Activated naive CD4-positive, alpha-beta T cell treated with anti-CD3 and anti-CD28 coated beads for 36 hours (primary cell): ENCODE data around the gene GULP1. TPM values are rescaled to one million over a fixed set of nuclear protein-coding genes. Genes with fewer than 3 reads are reported as not detected.

Source experiments
- CTCF ChIA-PET: fragments of 350-600 bp; sonication (Branson Sonifier 250); formaldehyde crosslinking; loops from one replicate; lab custom pipeline; 2021; ENCODE audit warnings: antibody characterized with exemption; lab: Charles Lee
- DNase-seq: peaks from one replicate; pipeline ENCODE4 v3.0.0-alpha.2; 2020
- H3K27ac Mint-ChIP-seq: one replicate; pipeline ENCODE4 v1.8.0; 2021; ENCODE audit warnings: mild to moderate bottlenecking, mixed read lengths
- H3K27me3 Mint-ChIP-seq: one replicate; pipeline ENCODE4 v1.8.0; 2021; ENCODE audit warnings: low read depth, mixed read lengths
- H3K36me3 Mint-ChIP-seq: one replicate; pipeline ENCODE4 v1.8.0; 2021; ENCODE audit warnings: low read depth, mixed read lengths
- H3K4me1 Mint-ChIP-seq: one replicate; pipeline ENCODE4 v1.8.0; 2021; ENCODE audit warnings: low read depth, mixed read lengths
- H3K4me3 Mint-ChIP-seq: one replicate; pipeline ENCODE4 v1.8.0; 2021; ENCODE audit warnings: mild to moderate bottlenecking, moderate library complexity, mixed read lengths
- H3K9me3 Mint-ChIP-seq: one replicate; pipeline ENCODE4 v1.8.0; 2021; ENCODE audit warnings: mixed read lengths
- intact Hi-C: fragments of 100-400 bp; cut with micrococcal nuclease; formaldehyde crosslinking; loops from one replicate; pipeline ENCODE4 v1.15.1; 2023
- total RNA-seq, 2 experiments: library from RNA; stranded (reverse); gene quantifications; one replicate each; pipeline ENCODE4 v1.2.3, GENCODE V29; 2021

The GULP1 gene
- total RNA-seq, 2 experiments from 2014 or later: not detected

- Mint-ChIP-seq H3K4me3 (no peak overlapping the region), H3K4me1 (no peaks in the 10 kb centered on the region), H3K36me3 (no peaks in the 10 kb centered on the region), H3K27me3 (no peaks in the 10 kb centered on the region), H3K27ac (no peak overlapping the region), H3K9me3 (no peaks in the 10 kb centered on the region)
- no peak for DNase-seq
- intact Hi-C loops: no loop called here
- CTCF ChIA-PET: no interaction called here
Observed at GRCh38 chr2:188481474-188481873, 189.8 kb downstream of the GULP1 start.

DNA sequence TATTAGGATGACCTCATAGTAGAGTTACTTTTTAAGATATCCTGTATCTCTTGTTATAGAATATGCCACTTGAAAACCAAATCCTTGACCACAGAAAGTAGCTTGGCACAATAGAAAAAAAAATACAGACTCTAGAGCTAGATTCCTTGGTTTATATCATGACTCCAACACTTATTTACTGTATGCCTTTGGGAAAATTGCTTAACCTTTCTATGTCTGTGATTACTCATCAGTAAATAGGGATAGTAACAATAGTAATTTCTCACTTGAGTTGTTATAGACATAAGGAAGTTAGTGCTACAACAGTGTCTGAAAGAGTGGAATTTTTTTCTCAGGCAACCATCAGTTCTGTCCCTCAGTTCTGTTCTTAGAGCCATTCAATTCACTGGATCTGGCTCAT lies 193.8 kb downstream of the GULP1 start:
- H3K36me3 Mint-ChIP-seq: no peaks in the 10 kb centered on the region
- H3K27ac Mint-ChIP-seq: no peak overlapping the region
- H3K4me1 Mint-ChIP-seq: no peaks in the 10 kb centered on the region

DNA sequence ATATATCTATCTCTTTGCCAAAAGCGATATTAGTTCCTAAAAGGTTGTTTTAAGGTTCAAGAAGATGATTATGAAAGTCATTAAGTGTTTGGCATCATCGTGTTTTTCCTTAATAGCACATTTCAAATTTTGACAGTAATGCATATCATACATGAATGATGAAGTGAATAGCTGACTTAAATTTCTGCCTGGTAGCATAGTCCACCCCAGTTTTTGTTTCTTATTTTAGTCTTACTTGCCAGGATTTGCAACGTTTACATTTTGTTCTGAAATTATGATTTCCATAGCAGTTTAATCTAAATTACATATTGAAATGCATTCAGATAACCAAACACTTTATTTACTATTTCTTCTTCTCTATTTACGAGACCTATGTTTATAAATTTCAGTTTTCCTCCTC lies 201.1 kb downstream of the GULP1 start:
- Mint-ChIP-seq H3K27me3 (peaks cover 8% of the 10 kb centered on the region), H3K4me1 (no peaks in the 10 kb centered on the region), H3K36me3 (no peaks in the 10 kb centered on the region), H3K9me3 (no peaks in the 10 kb centered on the region), H3K27ac (no peak overlapping the region), H3K4me3 (no peak overlapping the region)
- DNase-seq: no peak
- intact Hi-C loops: no loop called here
- CTCF ChIA-PET: no interaction called here

More for the DNA sequence above, 193.8 kb downstream of the GULP1 start:
- intact Hi-C loops: no loop called here
- CTCF ChIA-PET: no interaction called here
- Mint-ChIP-seq H3K27me3 (no peaks in the 10 kb centered on the region), H3K9me3 (no peaks in the 10 kb centered on the region), H3K4me3 (no peak overlapping the region)
- no peak for DNase-seq

DNA sequence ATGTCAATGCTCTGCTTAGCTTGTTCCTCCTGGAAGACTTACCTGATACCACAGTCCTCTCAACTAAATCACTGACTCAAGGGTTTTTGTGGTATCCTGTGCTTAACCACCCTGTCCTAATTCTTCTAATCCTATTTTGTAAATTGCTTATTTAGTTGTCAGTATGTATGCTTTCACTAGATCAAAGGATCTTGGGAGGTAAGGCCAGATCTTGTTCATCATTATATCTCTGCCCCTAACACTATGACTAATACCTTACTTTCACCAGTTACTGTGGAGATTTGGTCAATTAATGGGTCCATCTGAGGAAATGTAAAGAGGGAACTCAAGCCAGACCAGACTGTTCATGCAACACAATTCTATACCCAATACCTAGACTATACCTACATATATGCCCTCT lies 203.2 kb downstream of the GULP1 start:
- no peak overlapping the region for H3K4me3 Mint-ChIP-seq
- no peaks in the 10 kb centered on the region for H3K36me3 Mint-ChIP-seq
- CTCF ChIA-PET: no interaction called here
- H3K4me1 Mint-ChIP-seq: no peaks in the 10 kb centered on the region
- DNase-seq: no peak
- H3K9me3 Mint-ChIP-seq: no peaks in the 10 kb centered on the region
- H3K27me3 Mint-ChIP-seq: peaks cover 8% of the 10 kb centered on the region
- no peak overlapping the region for H3K27ac Mint-ChIP-seq
- intact Hi-C loops: no loop called here

- Mint-ChIP-seq H3K36me3 (no peaks in the 10 kb centered on the region), H3K4me3 (no peak overlapping the region), H3K27ac (no peak overlapping the region), H3K4me1 (no peaks in the 10 kb centered on the region), H3K9me3 (no peaks in the 10 kb centered on the region), H3K27me3 (peaks cover 9% of the 10 kb centered on the region)
- CTCF ChIA-PET: no interaction called here
- no peak for DNase-seq
- intact Hi-C loops: no loop called here
Observed at GRCh38 chr2:188495969-188496431, 204.3 kb downstream of the GULP1 start.

DNA sequence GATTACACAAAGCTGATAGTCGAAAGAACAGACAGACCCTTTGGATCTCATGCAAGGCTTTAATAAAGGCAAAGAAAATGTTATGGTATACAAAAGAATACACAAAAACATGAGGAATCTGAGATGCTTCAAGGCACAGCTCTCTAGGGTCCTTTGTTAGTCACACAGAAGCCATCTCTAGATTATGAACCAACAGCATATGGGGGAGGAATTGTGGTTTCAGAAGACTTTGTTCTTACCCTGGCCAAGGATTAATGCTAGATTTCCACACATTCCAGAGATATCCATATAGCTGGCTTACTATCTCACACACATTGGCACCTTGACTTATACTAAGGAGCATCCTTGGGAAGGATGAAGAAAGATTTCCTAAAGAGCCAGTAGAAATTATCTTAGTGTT lies 206.1 kb downstream of the GULP1 start:
- Mint-ChIP-seq H3K9me3 (no peaks in the 10 kb centered on the region), H3K4me1 (no peaks in the 10 kb centered on the region), H3K27ac (no peak overlapping the region), H3K27me3 (peaks cover 10% of the 10 kb centered on the region), H3K4me3 (no peak overlapping the region), H3K36me3 (no peaks in the 10 kb centered on the region)
- DNase-seq: no peak
- CTCF ChIA-PET: no interaction called here
- intact Hi-C loops: no loop called here

GRCh38 chr2:188503975-188504374 lies 212.3 kb downstream of the GULP1 start:
- CTCF ChIA-PET: interaction anchor here (0.7 to 1.3 kb wide), 2 partner anchors 10 to 1004 kb away, joined by 3 read pairs; no protein-coding TSS in a partner anchor
- H3K9me3 Mint-ChIP-seq: no peaks in the 10 kb centered on the region

GRCh38 chr2:188506843-188507242 lies 215.2 kb downstream of the GULP1 start:
- no peak for DNase-seq
- Mint-ChIP-seq H3K27ac (no peak overlapping the region), H3K9me3 (no peaks in the 10 kb centered on the region), H3K27me3 (peaks cover 6% of the 10 kb centered on the region), H3K4me3 (no peak overlapping the region), H3K36me3 (no peaks in the 10 kb centered on the region), H3K4me1 (no peaks in the 10 kb centered on the region)
- intact Hi-C loops: no loop called here
- CTCF ChIA-PET: no interaction called here

More at GRCh38 chr2:188503975-188504374, 212.3 kb downstream of the GULP1 start:
- intact Hi-C loops: no loop called here
- Mint-ChIP-seq H3K36me3 (no peaks in the 10 kb centered on the region), H3K27ac (no peak overlapping the region), H3K4me1 (no peaks in the 10 kb centered on the region), H3K27me3 (peaks cover 7% of the 10 kb centered on the region), H3K4me3 (no peak overlapping the region)
- DNase-seq: no peak

- intact Hi-C loops: no loop called here
- Mint-ChIP-seq H3K27me3 (no peaks in the 10 kb centered on the region), H3K4me1 (no peaks in the 10 kb centered on the region), H3K4me3 (no peak overlapping the region), H3K9me3 (no peaks in the 10 kb centered on the region), H3K36me3 (no peaks in the 10 kb centered on the region), H3K27ac (no peak overlapping the region)
- no peak for DNase-seq
- CTCF ChIA-PET: interaction anchor here (1.2 to 1.7 kb wide), 2 partner anchors 523 to 1011 kb away, joined by 3 to 4 read pairs; no protein-coding TSS in a partner anchor
Observed at GRCh38 chr2:188511346-188511745, 219.7 kb downstream of the GULP1 start.

- H3K27ac Mint-ChIP-seq: no peak overlapping the region
- H3K9me3 Mint-ChIP-seq: no peaks in the 10 kb centered on the region
- intact Hi-C loops: loop anchor here (1.0 kb wide), 2 partner anchors 931 to 1012 kb away; no protein-coding TSS in a partner anchor
- H3K4me1 Mint-ChIP-seq: no peaks in the 10 kb centered on the region
- DNase-seq: no peak
- H3K27me3 Mint-ChIP-seq: no peaks in the 10 kb centered on the region
- CTCF ChIA-PET: interaction anchor here (1.2 to 1.7 kb wide), 2 partner anchors 525 to 1012 kb away, joined by 3 to 4 read pairs; no protein-coding TSS in a partner anchor
- H3K4me3 Mint-ChIP-seq: no peak overlapping the region
- H3K36me3 Mint-ChIP-seq: no peaks in the 10 kb centered on the region
Observed at GRCh38 chr2:188512456-188512855, 220.8 kb downstream of the GULP1 start.

GRCh38 chr2:188515918-188516317 lies 224.2 kb downstream of the GULP1 start:
- CTCF ChIA-PET: no interaction called here
- H3K9me3 Mint-ChIP-seq: no peaks in the 10 kb centered on the region
- H3K4me1 Mint-ChIP-seq: no peaks in the 10 kb centered on the region
- DNase-seq: no peak
- H3K27ac Mint-ChIP-seq: no peak overlapping the region
- intact Hi-C loops: no loop called here
- H3K4me3 Mint-ChIP-seq: no peak overlapping the region
- peaks cover 2% of the 10 kb centered on the region for H3K27me3 Mint-ChIP-seq
- H3K36me3 Mint-ChIP-seq: no peaks in the 10 kb centered on the region

DNA sequence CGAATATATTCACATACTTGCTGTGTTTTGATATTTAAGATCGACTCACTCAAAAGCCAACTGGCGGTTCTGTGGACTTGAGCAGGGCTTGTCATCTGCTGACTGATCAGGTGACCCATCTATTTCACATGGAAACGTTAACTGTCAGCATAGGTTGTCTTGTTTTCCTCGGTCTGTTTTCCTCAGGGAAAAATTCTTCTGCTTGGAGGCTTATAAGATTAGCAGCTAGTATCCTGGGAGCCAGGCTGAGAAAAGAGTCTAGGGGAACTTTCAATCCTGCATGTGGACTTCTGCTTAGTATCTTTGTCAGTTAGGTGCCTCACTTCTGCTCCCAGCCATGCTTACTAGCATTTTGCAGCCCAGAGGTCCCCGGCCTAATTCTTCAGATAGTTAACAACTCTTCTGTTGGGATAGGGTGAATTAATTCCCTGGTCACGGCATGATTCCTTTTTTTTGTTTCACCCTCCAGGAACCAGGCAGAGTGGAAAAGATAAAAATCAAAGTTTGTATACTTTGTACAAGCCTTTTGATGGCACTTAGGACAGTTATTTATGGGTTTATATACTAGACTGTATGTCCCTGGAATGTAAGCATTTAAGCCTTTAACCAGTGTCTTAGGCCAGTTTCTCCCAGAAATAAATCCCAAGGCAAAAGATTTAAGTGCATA lies 226.0 kb downstream of the GULP1 start:
- Mint-ChIP-seq H3K36me3 (no peaks in the 10 kb centered on the region), H3K27me3 (peaks cover 2% of the 10 kb centered on the region), H3K4me3 (no peak overlapping the region), H3K4me1 (no peaks in the 10 kb centered on the region), H3K27ac (no peak overlapping the region), H3K9me3 (no peaks in the 10 kb centered on the region)
- intact Hi-C loops: no loop called here
- DNase-seq: no peak
- CTCF ChIA-PET: no interaction called here

GRCh38 chr2:188518381-188518780 lies 226.7 kb downstream of the GULP1 start:
- H3K4me1 Mint-ChIP-seq: no peaks in the 10 kb centered on the region
- H3K4me3 Mint-ChIP-seq: no peak overlapping the region
- intact Hi-C loops: no loop called here
- no peaks in the 10 kb centered on the region for H3K36me3 Mint-ChIP-seq
- H3K27ac Mint-ChIP-seq: no peak overlapping the region
- peaks cover 2% of the 10 kb centered on the region for H3K27me3 Mint-ChIP-seq
- H3K9me3 Mint-ChIP-seq: no peaks in the 10 kb centered on the region
- DNase-seq: no peak
- CTCF ChIA-PET: no interaction called here
